Muscle of arm (tissue), 12 donors: ENCODE data around the gene SH3BP5L. TPM values are rescaled to one million over a fixed set of nuclear protein-coding genes. Genes with fewer than 3 reads are reported as not detected.
"Not testable (repeated sequence)": the region's sequence is repeated elsewhere in the genome, so short reads cannot be mapped to it uniquely, and the experiment has no call there.

ENCODE experiments used
- DNase-seq: peaks from one replicate; pipeline ENCODE4 v3.0.0-alpha.2; 2013
- polyA plus RNA-seq, 12 donors: library from polyadenylated mRNA; unstranded; fragments of 120-200 nt; gene quantifications; one replicate each; pipeline ENCODE4 v1.2.1, GENCODE V29; 2013; ENCODE audit not compliant: insufficient read length in 12 of 12

SH3BP5L gene
- polyA plus RNA-seq, 12 donors = 16.1 to 22.1 (median 18.2) TPM; not detected in 1

GRCh38 chr1:248811514-248812490 is 13.9 kb downstream of the SH3BP5L start:
- no peak for DNase-seq

- no peak for DNase-seq
These were observed 14.8 kb downstream of the SH3BP5L start for GRCh38 chr1:248810727-248811513.

GRCh38 chr1:248810000-248810726 is 15.6 kb downstream of the SH3BP5L start:
- no peak for DNase-seq

DNA sequence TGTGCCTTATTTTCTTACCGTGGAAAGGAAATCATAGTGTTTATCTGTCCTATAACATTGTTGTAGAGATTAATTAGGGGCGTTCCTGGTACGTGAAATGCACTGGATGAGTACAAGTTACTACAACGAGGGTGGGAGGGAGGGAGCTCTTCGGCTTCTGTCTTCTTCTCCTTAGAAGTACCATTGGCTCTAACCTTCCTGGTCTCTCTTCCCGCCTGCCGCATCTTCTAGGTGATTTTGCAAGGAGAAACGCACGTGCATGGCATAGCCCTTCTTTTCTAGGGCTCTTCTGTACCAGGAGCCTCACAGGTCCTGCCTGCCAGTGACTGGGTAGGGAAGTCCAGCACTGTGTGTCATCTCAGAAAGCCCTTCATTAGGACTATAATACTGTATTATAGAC is 16.8 kb downstream of the SH3BP5L start:
- no peak for DNase-seq

GRCh38 chr1:248807067-248807737 is 18.5 kb downstream of the SH3BP5L start:
- no peak for DNase-seq

DNA sequence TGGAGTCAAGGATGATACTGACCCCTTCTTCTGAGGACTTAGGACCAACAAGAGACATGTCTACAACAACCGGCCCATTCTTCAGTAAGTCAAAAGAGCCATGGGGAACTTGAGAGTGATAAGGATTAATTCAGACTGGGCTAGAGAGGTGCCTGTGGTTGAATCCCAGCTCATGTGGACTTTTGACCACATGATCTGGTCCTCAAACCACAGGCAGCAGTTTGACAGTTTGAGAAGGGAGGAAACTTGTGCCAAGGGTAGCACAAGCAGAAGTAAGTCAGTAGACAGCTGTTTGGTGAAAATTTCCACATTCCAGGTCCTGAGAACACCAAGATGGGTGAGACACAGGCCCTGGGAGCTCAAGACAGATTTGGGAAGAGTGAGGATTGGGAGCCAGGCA is 19.8 kb downstream of the SH3BP5L start:
- DNase-seq = no peak

DNA sequence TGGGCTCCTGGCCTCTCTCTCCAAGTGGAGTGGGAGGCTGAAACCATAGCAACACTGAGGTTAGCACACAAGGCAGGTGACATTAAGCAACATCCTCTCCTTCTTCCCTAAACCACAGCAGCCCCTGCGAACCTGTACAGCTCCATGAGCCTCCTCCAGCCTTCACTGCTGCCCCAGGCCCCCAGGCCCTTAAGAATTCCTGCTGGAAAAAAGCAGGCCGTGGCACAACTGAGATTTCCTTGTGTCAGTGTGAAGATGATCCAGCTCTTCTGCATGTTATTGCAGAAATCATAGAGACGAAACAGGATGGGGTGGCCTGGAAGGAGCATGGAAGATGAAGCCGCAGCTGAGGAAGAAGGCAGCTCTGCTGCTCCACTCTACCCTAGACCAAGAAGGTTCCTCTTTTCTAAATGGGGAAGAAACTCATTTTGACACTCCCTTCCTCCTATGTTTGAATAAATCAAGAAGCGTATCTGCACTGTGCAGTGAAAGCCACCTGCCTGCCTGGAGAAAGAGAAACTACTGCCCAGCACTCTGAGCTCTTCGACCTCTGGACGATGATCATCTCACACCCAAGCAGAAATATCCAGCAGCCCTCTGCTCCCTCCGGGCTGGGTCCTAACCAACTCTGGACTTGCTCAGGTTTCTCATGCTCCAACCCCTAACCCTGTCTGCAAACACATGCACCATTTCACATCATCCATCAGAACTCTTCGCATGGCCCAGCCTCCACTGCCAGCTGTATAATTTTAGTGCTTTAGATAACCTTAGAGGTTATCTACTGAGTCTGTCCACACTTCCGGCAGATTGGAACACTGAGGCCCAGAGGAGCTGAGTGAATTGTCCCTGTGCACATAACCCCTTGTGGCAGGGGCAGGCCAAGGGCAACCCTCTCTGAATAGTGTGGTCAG is 20.7 kb downstream of the SH3BP5L start:
- no peak for DNase-seq

DNA sequence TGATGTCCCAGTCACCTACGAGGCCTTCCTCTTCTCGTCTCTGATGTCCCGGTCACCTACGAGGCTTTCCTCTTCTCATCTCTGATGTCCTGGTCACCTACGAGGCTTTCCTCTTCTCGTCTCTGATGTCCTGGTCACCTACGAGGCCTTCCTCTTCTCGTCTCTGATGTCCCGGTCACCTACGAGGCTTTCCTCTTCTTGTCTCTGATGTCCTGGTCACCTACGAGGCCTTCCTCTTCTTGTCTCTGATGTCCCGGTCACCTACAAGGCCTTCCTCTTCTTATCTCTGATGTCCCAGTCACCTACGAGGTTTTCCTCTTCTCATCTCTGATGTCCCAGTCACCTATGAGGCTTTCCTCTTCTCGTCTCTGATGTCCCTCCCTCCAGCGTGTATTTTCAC is 22.2 kb downstream of the SH3BP5L start:
- not testable (repeated sequence) for DNase-seq

DNA sequence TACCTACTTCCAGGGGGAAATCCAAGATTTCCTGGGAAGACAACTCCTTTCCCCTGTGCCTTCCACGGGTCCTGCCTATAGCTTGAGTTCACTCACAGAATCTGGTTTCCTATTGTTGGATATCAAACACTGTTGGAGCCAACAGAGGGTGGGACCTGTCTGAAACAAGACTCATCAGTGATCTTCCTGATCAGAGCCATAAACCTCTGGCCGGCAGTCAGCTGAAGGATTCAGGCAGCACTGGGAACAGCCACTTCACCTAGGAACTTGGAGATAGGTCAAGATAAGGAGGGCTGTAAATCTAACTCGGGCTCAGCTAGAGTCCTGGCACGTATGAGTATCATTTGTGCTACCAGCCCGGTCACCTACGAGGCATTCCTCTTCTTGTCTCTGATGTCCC is 23.3 kb downstream of the SH3BP5L start:
- DNase-seq = no peak

- DNase-seq = no peak
These were observed 25.3 kb downstream of the SH3BP5L start for GRCh38 chr1:248800459-248800858.

DNA sequence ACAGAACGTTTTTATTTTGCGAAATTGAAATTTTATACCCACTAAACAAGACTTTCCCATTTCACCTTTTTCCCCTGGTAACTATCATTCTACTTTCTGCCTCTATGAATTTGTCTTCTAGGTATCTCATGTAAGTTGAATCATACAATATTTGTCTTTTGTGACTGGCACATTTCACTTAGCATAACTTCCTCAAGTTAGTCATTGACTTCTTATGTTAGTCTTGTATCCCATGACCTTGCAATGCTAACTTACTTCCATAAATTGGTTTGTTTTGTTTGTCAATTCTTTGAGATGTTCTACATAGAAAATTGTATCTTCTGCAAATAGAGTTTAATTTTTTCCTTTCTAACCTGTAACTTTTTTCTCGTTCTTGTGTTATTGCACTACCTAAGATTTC is 26.9 kb downstream of the SH3BP5L start:
- DNase-seq = no peak

DNA sequence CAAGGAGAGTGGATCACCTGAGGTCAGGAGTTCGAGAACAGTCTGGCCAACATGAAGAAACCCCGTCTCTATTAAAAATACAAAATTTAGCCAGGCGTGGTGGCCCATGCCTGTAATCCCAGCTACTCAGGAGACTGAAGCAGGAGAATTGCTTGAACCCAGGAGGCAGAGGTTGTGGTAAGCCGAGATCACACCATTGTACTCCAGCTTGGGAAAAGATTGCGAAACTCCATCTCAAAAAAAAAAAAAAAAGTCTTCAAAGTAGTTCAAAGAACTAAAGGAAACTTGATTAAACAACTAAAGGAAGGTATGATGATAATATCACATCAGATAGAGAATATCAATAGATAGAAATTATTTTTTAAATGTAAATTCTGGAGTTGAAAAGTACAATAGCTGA is 31.1 kb downstream of the SH3BP5L start:
- not testable (repeated sequence) for DNase-seq

DNA sequence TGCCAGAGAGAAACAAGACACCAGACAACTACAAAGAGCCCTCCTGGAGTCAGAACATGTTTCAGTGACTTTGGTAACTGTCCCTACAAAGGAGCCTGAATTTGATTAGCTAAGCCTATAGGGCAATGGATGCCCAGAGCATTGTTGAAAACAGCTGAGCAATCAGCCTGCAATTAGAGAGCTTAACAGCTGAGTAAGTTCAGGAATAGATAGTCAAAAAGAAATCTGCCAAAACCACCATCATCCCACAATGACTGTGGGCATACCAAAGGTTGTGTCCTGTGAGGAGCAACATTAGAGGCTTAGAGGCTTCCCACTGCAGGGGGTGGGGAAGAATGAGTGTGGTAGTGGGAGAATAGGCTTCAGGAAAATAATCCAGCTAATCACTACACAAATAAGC is 32.1 kb downstream of the SH3BP5L start:
- DNase-seq = no peak

GRCh38 chr1:248792342-248792741 is 33.4 kb downstream of the SH3BP5L start:
- no peak for DNase-seq

DNA sequence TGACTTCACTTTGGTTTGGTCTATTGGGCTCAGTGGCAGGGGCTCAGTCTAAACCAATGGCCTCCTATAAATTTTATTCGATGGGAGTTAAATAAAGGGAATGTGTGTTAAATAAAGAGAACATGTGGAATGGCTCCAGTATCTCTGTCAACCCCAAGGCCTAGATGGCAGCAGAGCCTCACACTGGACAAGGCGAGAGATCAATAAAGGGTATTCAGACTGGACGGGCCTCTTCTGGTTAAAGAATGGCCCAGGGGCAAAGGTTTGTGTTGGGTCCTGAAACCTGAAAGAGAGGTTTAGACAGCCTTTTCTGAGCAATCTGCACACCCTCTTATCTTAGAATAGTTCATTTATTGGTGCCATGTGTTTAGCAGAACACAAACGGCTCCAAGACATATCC is 34.7 kb downstream of the SH3BP5L start:
- DNase-seq = no peak

GRCh38 chr1:248790456-248790855 is 35.3 kb downstream of the SH3BP5L start:
- DNase-seq = no peak

GRCh38 chr1:248789337-248789736 is 36.4 kb downstream of the SH3BP5L start:
- DNase-seq = not testable (repeated sequence)

GRCh38 chr1:248788327-248788726 is 37.4 kb downstream of the SH3BP5L start:
- no peak for DNase-seq

GRCh38 chr1:248787430-248787829 is 38.3 kb downstream of the SH3BP5L start:
- no peak for DNase-seq

DNA sequence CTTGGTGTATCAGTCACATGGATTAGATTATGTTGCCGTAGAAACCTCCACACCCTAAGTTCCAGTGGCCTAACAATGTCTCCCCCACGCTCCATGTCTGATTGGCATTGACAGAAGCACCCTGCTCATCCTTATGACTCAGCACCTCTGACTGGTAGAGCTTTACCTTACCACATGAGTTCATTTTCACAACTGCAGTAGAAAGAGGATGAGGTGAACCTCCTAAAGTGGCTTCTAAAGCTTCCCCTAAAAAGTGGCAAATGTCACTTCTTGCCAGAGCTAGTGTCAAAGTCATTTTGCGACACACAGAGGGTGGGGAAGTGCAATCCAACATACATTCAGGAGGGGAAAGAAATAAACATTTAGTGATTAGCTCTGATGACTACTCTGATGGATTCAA is 39.6 kb downstream of the SH3BP5L start:
- DNase-seq = no peak
